Sigmoid colon (tissue), 4 donors: ENCODE data around the gene NKD2.

ENCODE experiments used
- EP300 ChIP-seq, 4 donors: sonication (generic); formaldehyde crosslinking; IDR thresholded peaks; one replicate each; pipeline ENCODE4 v1.6.1; 2017; ENCODE audit warnings: antibody characterized with exemption in 4 of 4
- POLR2A ChIP-seq, 2 donors: fragments of 450-650 bp; IDR thresholded peaks; one replicate each; pipeline ENCODE4 v1.6.1; 2016; ENCODE audit warnings: antibody characterized with exemption in 2 of 2, mild to moderate bottlenecking in 2 of 2, moderate library complexity in 2 of 2
- TF ChIP-seq, protein P1 (sequence below), 4 experiments: fragments of 450-650 bp in 3 of 4; fragments of 200-600 bp in 1 of 4; IDR thresholded peaks; one replicate each; pipeline ENCODE4 v1.5.1; 2016 to 2019; ENCODE audit warnings: antibody characterized with exemption in 4 of 4, mild to moderate bottlenecking in 3 of 4, moderate library complexity in 2 of 4

DNA sequence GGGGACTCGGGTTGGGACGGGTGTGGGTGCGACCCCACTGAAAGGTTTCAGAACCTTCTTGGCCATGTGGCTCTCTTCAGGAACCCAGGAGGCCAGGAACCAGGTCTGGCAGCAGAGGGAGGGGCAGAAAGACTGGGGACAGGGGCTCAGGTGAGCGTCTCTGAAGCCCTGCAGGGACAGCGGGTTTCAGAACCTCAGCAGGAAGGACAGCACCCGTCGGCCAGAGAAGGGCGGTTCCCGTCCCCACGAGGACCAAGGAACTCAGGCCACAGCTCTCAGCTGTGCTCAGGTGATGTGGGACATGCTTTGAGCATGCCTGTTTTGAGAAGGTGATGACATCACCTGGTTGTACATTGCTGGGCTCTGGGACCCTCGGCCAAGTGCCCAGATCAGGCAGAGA is 77.5 kb downstream of the NKD2 start:
- TF ChIP-seq, protein P1, sequence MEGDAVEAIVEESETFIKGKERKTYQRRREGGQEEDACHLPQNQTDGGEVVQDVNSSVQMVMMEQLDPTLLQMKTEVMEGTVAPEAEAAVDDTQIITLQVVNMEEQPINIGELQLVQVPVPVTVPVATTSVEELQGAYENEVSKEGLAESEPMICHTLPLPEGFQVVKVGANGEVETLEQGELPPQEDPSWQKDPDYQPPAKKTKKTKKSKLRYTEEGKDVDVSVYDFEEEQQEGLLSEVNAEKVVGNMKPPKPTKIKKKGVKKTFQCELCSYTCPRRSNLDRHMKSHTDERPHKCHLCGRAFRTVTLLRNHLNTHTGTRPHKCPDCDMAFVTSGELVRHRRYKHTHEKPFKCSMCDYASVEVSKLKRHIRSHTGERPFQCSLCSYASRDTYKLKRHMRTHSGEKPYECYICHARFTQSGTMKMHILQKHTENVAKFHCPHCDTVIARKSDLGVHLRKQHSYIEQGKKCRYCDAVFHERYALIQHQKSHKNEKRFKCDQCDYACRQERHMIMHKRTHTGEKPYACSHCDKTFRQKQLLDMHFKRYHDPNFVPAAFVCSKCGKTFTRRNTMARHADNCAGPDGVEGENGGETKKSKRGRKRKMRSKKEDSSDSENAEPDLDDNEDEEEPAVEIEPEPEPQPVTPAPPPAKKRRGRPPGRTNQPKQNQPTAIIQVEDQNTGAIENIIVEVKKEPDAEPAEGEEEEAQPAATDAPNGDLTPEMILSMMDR (IDR thresholded peaks at IDR 0.05) = no peak
- TF ChIP-seq EP300 (IDR thresholded peaks at IDR 0.05) (no peak), POLR2A (IDR thresholded peaks at IDR 0.05) (no peak)
